ENCODE data around the gene ZNF764.
"Not testable (repeated sequence)": the region's sequence is repeated elsewhere in the genome, so short reads cannot be mapped to it uniquely, and the experiment has no call there.

ZNF764 gene

GRCh38 chr16:30557957-30558788 lies at the start of gene ZNF764:
ZNF764 (minus strand) TSS chr16:30558374; CDS start chr16:30558182, 192 bp downstream.
- peak; percentile 98 for DNase-seq (ENCODE audit: low spot score)

GRCh38 chr16:30606004-30606403 lies 47.8 kb upstream of the ZNF764 start:
- no peak for DNase-seq (ENCODE audit: low spot score)

GRCh38 chr16:30605158-30605557 lies 47.0 kb upstream of the ZNF764 start:
- no peak for DNase-seq (ENCODE audit: low spot score)

- DNase-seq (ENCODE audit: low spot score) = no peak
Measured at GRCh38 chr16:30604316-30604947, 46.3 kb upstream of the ZNF764 start.

- no peak for DNase-seq (ENCODE audit: low spot score)
Measured at GRCh38 chr16:30603945-30604315, 45.8 kb upstream of the ZNF764 start.

GRCh38 chr16:30602616-30603277 lies 44.6 kb upstream of the ZNF764 start:
- peak; percentile 37 for DNase-seq (ENCODE audit: low spot score)

GRCh38 chr16:30601966-30602365 lies 43.8 kb upstream of the ZNF764 start:
- no peak for DNase-seq (ENCODE audit: low spot score)

GRCh38 chr16:30600929-30601328 lies 42.8 kb upstream of the ZNF764 start:
- DNase-seq (ENCODE audit: low spot score) = no peak

GRCh38 chr16:30600215-30600614 lies 42.0 kb upstream of the ZNF764 start:
- no peak for DNase-seq (ENCODE audit: low spot score)

GRCh38 chr16:30592871-30593270 lies 34.7 kb upstream of the ZNF764 start:
- DNase-seq (ENCODE audit: low spot score) = no peak

GRCh38 chr16:30590869-30591268 lies 32.7 kb upstream of the ZNF764 start:
- not testable (repeated sequence) for DNase-seq (ENCODE audit: low spot score)

GRCh38 chr16:30589582-30589981 lies 31.4 kb upstream of the ZNF764 start:
- DNase-seq (ENCODE audit: low spot score) = not testable (repeated sequence)

- no peak for DNase-seq (ENCODE audit: low spot score)
Measured at GRCh38 chr16:30588651-30589050, 30.5 kb upstream of the ZNF764 start.

GRCh38 chr16:30585400-30586191 lies 27.4 kb upstream of the ZNF764 start, which contains the start of gene ZNF785:
ZNF785 (minus strand) TSS chr16:30585697; CDS start chr16:30585611, 86 bp downstream.
- peak; percentile 99 for DNase-seq (ENCODE audit: low spot score)

- DNase-seq (ENCODE audit: low spot score) = peak; percentile 48
Measured at GRCh38 chr16:30585022-30585399, 26.8 kb upstream of the ZNF764 start.

- DNase-seq (ENCODE audit: low spot score) = no peak
Measured at GRCh38 chr16:30582611-30583340, 24.6 kb upstream of the ZNF764 start.

GRCh38 chr16:30581457-30581856 lies 23.3 kb upstream of the ZNF764 start:
- no peak for DNase-seq (ENCODE audit: low spot score)

GRCh38 chr16:30574678-30575077 lies 16.5 kb upstream of the ZNF764 start:
- no peak for DNase-seq (ENCODE audit: low spot score)

GRCh38 chr16:30571445-30572322 lies 13.5 kb upstream of the ZNF764 start, which contains the start of gene ZNF688:
ZNF688 (minus strand) TSS chr16:30571714; CDS start chr16:30571629, 85 bp downstream.
- peak; percentile 97 for DNase-seq (ENCODE audit: low spot score)
